Kidney (tissue), 14 donors: ENCODE measurements around the gene LBHD2. TPM values are rescaled to one million over a fixed set of nuclear protein-coding genes. Genes with fewer than 3 reads are reported as not detected.

ENCODE experiments used
- DNase-seq, 5 donors: peaks; one replicate each; pipeline ENCODE4 v3.0.0-alpha.2; 2013 to 2020
- FAIRE-seq: peaks from 2 replicates; lab custom pipeline; 2012; peaks lifted over from hg19 to GRCh38; lab: Jason Lieb, UNC
- H3K27ac ChIP-seq, 2 donors: one replicate each; pipeline ENCODE4 v1.7.0; 2013; ENCODE audit warnings: low read depth in 2 of 2, low read length in 2 of 2, inconsistent platforms in 1 of 2
- H3K27me3 ChIP-seq: one replicate; pipeline ENCODE4 v1.7.1; 2013; ENCODE audit warnings: low read length, inconsistent platforms; ENCODE audit not compliant: control insufficient read depth, insufficient read depth
- H3K36me3 ChIP-seq, 3 donors: one replicate each; pipeline versions ENCODE4 v1.7.0 to v1.7.1; 2013; ENCODE audit warnings: low read length in 3 of 3, control low read depth in 1 of 3, inconsistent platforms in 1 of 3; ENCODE audit not compliant: insufficient read depth in 3 of 3, control insufficient read depth in 2 of 3
- H3K4me1 ChIP-seq, 3 donors: one replicate each; pipeline versions ENCODE4 v1.7.0 to v1.7.1; 2013; ENCODE audit warnings: low read length in 3 of 3, inconsistent platforms in 1 of 3, low read depth in 1 of 3; ENCODE audit not compliant: control insufficient read depth in 2 of 3, insufficient read depth in 2 of 3
- H3K4me3 ChIP-seq, 3 donors: one replicate each; pipeline versions ENCODE4 v1.7.0 to v1.8.1; 2013; ENCODE audit warnings: low read length in 3 of 3, control low read depth in 1 of 3, inconsistent platforms in 1 of 3
- H3K9ac ChIP-seq, 3 donors: one replicate each; pipeline versions ENCODE4 v1.7.0 to v1.7.1; 2013; ENCODE audit warnings: low read length in 3 of 3, control low read depth in 1 of 3, inconsistent platforms in 1 of 3
- H3K9me3 ChIP-seq, 3 donors: one replicate each; pipeline versions ENCODE4 v1.7.0 to v1.7.1; 2013; ENCODE audit warnings: low read length in 3 of 3, control low read depth in 1 of 3, inconsistent platforms in 1 of 3; ENCODE audit not compliant: control insufficient read depth in 2 of 3, insufficient read depth in 1 of 3
- CTCF ChIP-seq: IDR thresholded peaks from 3 replicates; pipeline ENCODE4 v1.5.1; 2012; ENCODE audit warnings: mild to moderate bottlenecking, moderate library complexity, borderline replicate concordance; ENCODE audit not compliant: insufficient read depth; ENCODE audit errors: extremely low read depth
- intact Hi-C: fragments of 100-400 bp; cut with DNase I; formaldehyde crosslinking; loops from one replicate; pipeline ENCODE4 v1.11.1; 2022
- polyA plus RNA-seq: library from polyadenylated mRNA; stranded (reverse); fragments of 350-450 nt; fragmentation: Illumina TruSeq; extraction: RNeasy Lipid Tissue Mini Kit (QIAGEN cat#74804); gene quantifications from one replicate; pipeline ENCODE4 v1.2.3, GENCODE V29; 2014; ENCODE audit warnings: low read depth, low replicate concordance; ENCODE audit not compliant: insufficient read depth
- total RNA-seq: library from RNA; stranded (reverse); fragmentation: NEBNext Ultra II Directional; extraction: Animal tissue kit (Norgen Biotek cat#: 25700); gene quantifications from one replicate; pipeline ENCODE4 v1.2.1, GENCODE V29; 2021
- donor health status: control.
- donor health status: control.
- donor health status: control.
- donor health status: control.
- donor health status: control.
- donor health status: DM: yes; HTN: yes; CAD: no.
- donor health status: Normal renal cell carcinoma (clear cell type).

The LBHD2 gene
- total and polyA plus RNA-seq, 2 donors from 2014 or later = 0.82 TPM; not detected in 1

GRCh38 chr14:103131580-103131979 lies 47.6 kb downstream of the LBHD2 start:
- Histone ChIP-seq H3K4me3 (no peak overlapping the region), H3K9ac (no peak overlapping the region), H3K27me3 (no peaks in the 10 kb centered on the region), H3K36me3 (peaks cover 4 to 16% (median 6%) of the 10 kb centered on the region in 3 donors), H3K4me1 (peaks cover 0 to 51% (median 15%) of the 10 kb centered on the region in 3 donors), H3K9me3 (no peaks in the 10 kb centered on the region), H3K27ac (peak overlapping the region in 1 of 2 donors; percentile 79)
- TF ChIP-seq CTCF = no peak
- peak in 1 of 5 donors; percentile 64 for DNase-seq
- intact Hi-C loops = no loop called here
- FAIRE-seq = no peak

- H3K36me3 ChIP-seq = peaks cover 4 to 16% (median 6%) of the 10 kb centered on the region in 3 donors
- no peak for TF ChIP-seq CTCF
- no peaks in the 10 kb centered on the region for H3K27me3 ChIP-seq
- intact Hi-C loops = no loop called here
- peaks cover 0 to 48% (median 15%) of the 10 kb centered on the region in 3 donors for H3K4me1 ChIP-seq
- DNase-seq (peak in 1 of 5 donors; percentile 71), FAIRE-seq (no peak)
- H3K27ac ChIP-seq = peak overlapping the region in 1 of 2 donors; percentile 51
- peak overlapping the region in 1 of 3 donors; percentile 26 for H3K9ac ChIP-seq
- no peaks in the 10 kb centered on the region for H3K9me3 ChIP-seq
- peak overlapping the region in 1 of 3 donors; percentile 16 for H3K4me3 ChIP-seq
Observed at GRCh38 chr14:103132381-103133209, 48.6 kb downstream of the LBHD2 start.

- no peak overlapping the region for H3K27ac ChIP-seq
- no peaks in the 10 kb centered on the region for H3K27me3 ChIP-seq
- no peak for TF ChIP-seq CTCF
- H3K4me1 ChIP-seq = peaks cover 0 to 40% (median 15%) of the 10 kb centered on the region in 3 donors
- H3K9ac ChIP-seq = no peak overlapping the region
- DNase-seq = no peak
- no peak for FAIRE-seq
- intact Hi-C loops = no loop called here
- peaks cover 4 to 16% (median 6%) of the 10 kb centered on the region in 3 donors for H3K36me3 ChIP-seq
- H3K4me3 ChIP-seq = no peak overlapping the region
- no peaks in the 10 kb centered on the region for H3K9me3 ChIP-seq
Observed at GRCh38 chr14:103133210-103134140, 49.5 kb downstream of the LBHD2 start.
